ENCODE measurements around the gene SLC1A3. TPM values are rescaled to one million over a fixed set of nuclear protein-coding genes. Genes with fewer than 3 reads are reported as not detected.
A peak's percentile ranks its signal among the peaks of the same experiment; 100 is the strongest.

SLC1A3 gene
- total and polyA plus RNA-seq, 4 experiments from 2014 or later = 1.3 to 2.3 TPM; not detected in 2

DNA sequence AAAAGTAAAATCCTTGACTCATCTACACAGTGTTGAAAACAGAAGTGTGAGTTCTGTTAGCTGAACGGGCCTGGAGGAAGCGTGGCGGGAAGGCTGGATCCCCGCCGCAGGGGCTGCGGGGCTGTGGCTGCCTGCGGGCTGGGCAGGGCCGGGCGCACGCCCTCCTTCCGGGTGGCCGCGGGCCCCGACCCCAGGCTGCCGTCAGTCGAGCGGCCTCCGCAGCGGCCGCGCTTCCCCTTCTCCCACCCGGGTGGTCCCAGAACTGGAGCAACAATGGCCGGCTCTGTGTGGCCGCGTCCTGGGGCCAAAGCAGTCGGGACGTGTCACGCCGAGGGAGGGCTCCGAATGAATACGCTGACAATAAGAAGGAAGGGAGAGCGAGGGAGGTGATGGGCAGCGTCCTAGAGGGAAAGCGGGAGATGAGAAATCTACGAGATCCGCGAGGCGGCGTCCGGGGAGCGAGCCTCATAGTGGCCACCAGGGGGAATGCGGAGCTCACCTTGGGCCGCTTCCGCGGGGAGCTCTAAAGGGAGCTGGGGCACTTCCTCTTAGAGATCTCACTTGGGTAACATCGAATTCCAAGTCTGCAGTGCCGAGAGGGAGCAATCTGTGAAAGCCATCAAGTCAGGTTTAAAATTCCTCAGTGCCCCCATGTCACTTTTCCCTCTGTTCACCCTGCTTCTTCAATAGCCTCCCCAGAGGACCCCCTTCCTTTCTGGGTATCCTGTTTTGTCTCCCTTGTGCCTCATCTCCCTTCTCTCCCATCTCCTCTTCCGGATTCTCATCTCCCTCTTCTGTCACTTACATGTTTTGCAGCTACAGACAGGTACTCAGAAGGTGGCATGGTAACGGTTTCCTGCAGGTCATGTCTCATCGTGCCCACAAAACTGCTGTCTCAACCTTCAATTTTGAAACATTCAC is 83.9 kb downstream of the SLC1A3 start:
- CTCF ChIA-PET (ENCODE audit: partially characterized antibody) = interaction anchor here (0.6 to 2.9 kb wide), 23 partner anchors 10 to 349 kb away, joined by 3 to 28 read pairs (median 4); no protein-coding TSS in a partner anchor
- peak overlapping the region; percentile 74 to 89 (median 83) for H3K4me3 Mint-ChIP-seq
- DNase-seq = peak; percentile 28 to 62 (median 44)
- Histone ChIP-seq H3K27ac (ENCODE audit: low read depth, low read length) (no peak overlapping the region), H3K4me1 (ENCODE audit: insufficient read depth, low read length) (peaks cover 12% of the 10 kb centered on the region), H3K9me3 (ENCODE audit: control insufficient read depth in 1 of 2, low read length in 2 of 2) (no peaks in the 10 kb centered on the region), H3K36me3 (ENCODE audit: insufficient read depth, low read length) (no peaks in the 10 kb centered on the region), H3K4me3 (ENCODE audit: low read length in 2 of 2) (peak overlapping the region in 1 of 2 donors; percentile 60), H3K27me3 (ENCODE audit: insufficient read depth, low read length) (no peaks in the 10 kb centered on the region)
- H3K36me3 Mint-ChIP-seq = no peaks in the 10 kb centered on the region
- H3K27me3 Mint-ChIP-seq = peaks cover 9 to 22% of the 10 kb centered on the region in 2 donors
- POLR2A ChIA-PET (ENCODE audit: partially characterized antibody) = no interaction called here
- peaks cover 0 to 2% (median 0%) of the 10 kb centered on the region in 8 donors for H3K9me3 Mint-ChIP-seq
- peak overlapping the region in 3 of 7 donors; percentile 1 to 78 (median 24) for H3K27ac Mint-ChIP-seq
- intact Hi-C loops (cut with micrococcal nuclease) = loop anchor here (1.0 kb wide), 1 partner anchor 180 kb away; no protein-coding TSS in a partner anchor
- H3K4me1 Mint-ChIP-seq = peaks cover 6 to 13% (median 9%) of the 10 kb centered on the region in 4 donors

DNA sequence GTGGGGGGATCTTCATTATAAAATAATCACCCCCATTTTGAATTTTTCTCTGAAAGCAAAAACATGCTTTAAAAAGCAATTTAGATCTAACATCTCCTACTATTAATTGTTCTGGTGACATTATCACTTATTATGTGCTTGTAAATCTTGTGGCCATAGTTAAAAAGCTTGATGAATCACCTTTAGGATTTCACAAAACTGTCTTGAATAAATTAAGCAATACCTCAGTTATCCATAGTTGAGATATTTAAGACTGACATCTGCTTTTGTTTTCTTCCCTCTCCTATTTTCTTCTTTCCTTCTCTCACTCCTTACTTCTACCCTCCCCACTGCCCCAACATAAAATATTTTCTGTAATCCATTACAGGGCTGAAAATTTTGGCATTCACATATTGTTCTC is 84.8 kb downstream of the SLC1A3 start:
- no peak for DNase-seq
- Mint-ChIP-seq H3K9me3 (no peaks in the 10 kb centered on the region), H3K4me3 (peak overlapping the region in 2 of 8 donors; percentile 32 to 42), H3K4me1 (peaks cover 8 to 13% (median 11%) of the 10 kb centered on the region in 4 donors), H3K27ac (no peak overlapping the region), H3K27me3 (peaks cover 12 to 24% of the 10 kb centered on the region in 2 donors), H3K36me3 (no peaks in the 10 kb centered on the region)
- Histone ChIP-seq H3K4me1 (ENCODE audit: insufficient read depth, low read length) (peaks cover 12% of the 10 kb centered on the region), H3K27ac (ENCODE audit: low read depth, low read length) (no peak overlapping the region), H3K4me3 (ENCODE audit: low read length in 2 of 2) (no peak overlapping the region), H3K27me3 (ENCODE audit: insufficient read depth, low read length) (no peaks in the 10 kb centered on the region), H3K36me3 (ENCODE audit: insufficient read depth, low read length) (no peaks in the 10 kb centered on the region), H3K9me3 (ENCODE audit: control insufficient read depth in 1 of 2, low read length in 2 of 2) (no peaks in the 10 kb centered on the region)
- ChIA-PET POLR2A (ENCODE audit: partially characterized antibody) (no interaction called here), CTCF (ENCODE audit: partially characterized antibody) (interaction anchor here (1.0 to 2.9 kb wide), 9 partner anchors 9 to 183 kb away, joined by 3 to 28 read pairs (median 6); no protein-coding TSS in a partner anchor)
- intact Hi-C loops (cut with micrococcal nuclease) = no loop called here

DNA sequence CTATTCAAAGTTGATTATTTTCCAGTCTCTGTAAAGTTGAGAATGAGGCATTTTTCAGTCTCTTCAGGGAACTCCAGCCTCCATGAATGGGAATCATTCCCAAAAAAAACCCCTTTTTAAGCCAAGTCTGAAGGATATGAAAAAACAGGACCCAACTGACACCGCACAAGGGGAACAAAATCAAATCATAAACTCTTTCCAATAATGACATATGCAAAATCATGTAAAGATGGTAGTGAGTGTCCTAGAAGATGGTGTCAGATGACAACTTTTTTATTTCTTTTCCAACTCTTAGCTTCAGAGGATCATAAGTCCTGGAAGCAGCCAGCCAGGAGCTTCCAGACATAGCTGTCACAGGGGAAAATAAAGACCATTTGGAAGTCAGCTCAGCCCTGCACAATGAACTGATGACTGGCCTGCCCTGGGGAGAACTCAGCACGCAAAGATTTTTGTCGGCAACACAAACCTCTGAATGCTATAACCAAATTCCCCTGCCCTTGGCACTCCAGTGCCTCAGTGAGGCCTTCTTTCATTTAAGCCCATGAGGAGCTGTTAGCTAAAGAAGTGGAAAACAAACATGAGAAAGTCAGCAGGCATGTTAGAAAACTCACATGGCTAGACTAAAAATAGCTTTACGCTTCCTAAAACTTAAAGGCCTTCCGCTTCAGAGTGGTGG is 85.4 kb downstream of the SLC1A3 start:
- Mint-ChIP-seq H3K27ac (no peak overlapping the region), H3K27me3 (peaks cover 12 to 24% of the 10 kb centered on the region in 2 donors), H3K9me3 (no peaks in the 10 kb centered on the region), H3K4me1 (peaks cover 8 to 13% (median 11%) of the 10 kb centered on the region in 4 donors), H3K36me3 (no peaks in the 10 kb centered on the region), H3K4me3 (peak overlapping the region in 1 of 8 donors; percentile 39)
- DNase-seq = no peak
- POLR2A ChIA-PET (ENCODE audit: partially characterized antibody) = no interaction called here
- CTCF ChIA-PET (ENCODE audit: partially characterized antibody) = interaction anchor here (1.0 to 2.9 kb wide), 5 partner anchors 9 to 38 kb away, joined by 3 to 28 read pairs (median 5); no protein-coding TSS in a partner anchor
- Histone ChIP-seq H3K27ac (ENCODE audit: low read depth, low read length) (no peak overlapping the region), H3K36me3 (ENCODE audit: insufficient read depth, low read length) (no peaks in the 10 kb centered on the region), H3K4me3 (ENCODE audit: low read length in 2 of 2) (no peak overlapping the region), H3K9me3 (ENCODE audit: control insufficient read depth in 1 of 2, low read length in 2 of 2) (no peaks in the 10 kb centered on the region), H3K27me3 (ENCODE audit: insufficient read depth, low read length) (no peaks in the 10 kb centered on the region), H3K4me1 (ENCODE audit: insufficient read depth, low read length) (peaks cover 12% of the 10 kb centered on the region)
- intact Hi-C loops (cut with micrococcal nuclease) = no loop called here

DNA sequence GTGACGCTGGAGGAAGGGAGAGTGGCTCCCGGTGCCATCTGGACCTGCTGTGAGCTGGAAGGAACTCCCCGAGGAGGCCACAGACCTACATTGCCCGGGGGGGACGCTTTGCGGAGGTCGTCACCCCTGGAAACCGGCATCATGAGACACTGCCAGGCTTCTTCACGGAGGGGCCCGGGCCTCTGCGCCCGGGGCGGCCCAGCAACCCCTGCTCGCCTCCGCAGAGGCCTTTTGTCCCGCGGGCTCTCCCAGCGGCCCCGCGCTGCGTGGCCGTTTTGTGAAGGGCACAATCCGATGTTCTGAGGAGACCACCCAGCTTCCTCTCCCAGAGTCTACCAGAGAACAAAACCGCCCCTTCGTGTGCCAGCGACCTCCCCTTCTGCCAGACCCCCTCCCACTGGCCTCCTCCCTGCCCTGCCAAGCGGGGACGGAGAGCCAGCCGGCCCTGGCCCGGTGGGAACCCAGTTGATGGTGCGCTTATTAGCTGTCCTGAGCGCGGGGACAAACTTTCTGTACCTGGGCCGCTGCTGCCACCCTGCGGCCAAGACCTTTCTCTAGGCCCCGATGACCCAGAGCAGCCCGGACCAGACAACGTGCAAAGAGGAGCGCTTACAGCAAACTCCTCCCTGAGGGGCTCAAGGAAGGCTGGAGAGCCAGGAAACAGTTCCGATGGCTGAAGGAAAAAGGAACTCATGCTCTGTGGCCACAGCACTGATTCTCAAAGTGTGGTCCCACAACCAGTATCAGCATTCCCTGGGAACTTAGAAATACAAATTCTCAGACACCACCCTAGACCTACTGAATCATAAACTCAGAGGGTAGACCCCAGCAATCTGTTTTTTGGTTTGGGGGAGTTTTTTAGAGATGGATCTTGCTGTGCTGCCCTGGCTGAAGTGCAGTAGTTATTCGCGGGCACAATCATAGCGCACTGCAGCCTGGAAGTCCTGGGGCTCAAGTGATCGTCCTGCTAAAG is 86.7 kb downstream of the SLC1A3 start:
- no peaks in the 10 kb centered on the region for H3K9me3 ChIP-seq (ENCODE audit: control insufficient read depth in 1 of 2, low read length in 2 of 2)
- H3K9me3 Mint-ChIP-seq = no peaks in the 10 kb centered on the region
- DNase-seq = no peak
- ChIA-PET CTCF (ENCODE audit: partially characterized antibody) (interaction anchor here (1.0 to 1.3 kb wide), 3 partner anchors 14 to 614 kb away, joined by 3 read pairs; no protein-coding TSS in a partner anchor), POLR2A (ENCODE audit: partially characterized antibody) (no interaction called here)
- peaks cover 12 to 24% of the 10 kb centered on the region in 2 donors for H3K27me3 Mint-ChIP-seq
- intact Hi-C loops (cut with micrococcal nuclease) = no loop called here
- H3K36me3 Mint-ChIP-seq = no peaks in the 10 kb centered on the region
- H3K4me3 ChIP-seq (ENCODE audit: low read length in 2 of 2) = no peak overlapping the region
- no peaks in the 10 kb centered on the region for H3K27me3 ChIP-seq (ENCODE audit: insufficient read depth, low read length)
- H3K36me3 ChIP-seq (ENCODE audit: insufficient read depth, low read length) = no peaks in the 10 kb centered on the region
- peak overlapping the region in 1 of 8 donors; percentile 34 for H3K4me3 Mint-ChIP-seq
- peaks cover 12% of the 10 kb centered on the region for H3K4me1 ChIP-seq (ENCODE audit: insufficient read depth, low read length)
- peaks cover 8 to 13% (median 11%) of the 10 kb centered on the region in 4 donors for H3K4me1 Mint-ChIP-seq
- no peak overlapping the region for H3K27ac Mint-ChIP-seq
- no peak overlapping the region for H3K27ac ChIP-seq (ENCODE audit: low read depth, low read length)

DNA sequence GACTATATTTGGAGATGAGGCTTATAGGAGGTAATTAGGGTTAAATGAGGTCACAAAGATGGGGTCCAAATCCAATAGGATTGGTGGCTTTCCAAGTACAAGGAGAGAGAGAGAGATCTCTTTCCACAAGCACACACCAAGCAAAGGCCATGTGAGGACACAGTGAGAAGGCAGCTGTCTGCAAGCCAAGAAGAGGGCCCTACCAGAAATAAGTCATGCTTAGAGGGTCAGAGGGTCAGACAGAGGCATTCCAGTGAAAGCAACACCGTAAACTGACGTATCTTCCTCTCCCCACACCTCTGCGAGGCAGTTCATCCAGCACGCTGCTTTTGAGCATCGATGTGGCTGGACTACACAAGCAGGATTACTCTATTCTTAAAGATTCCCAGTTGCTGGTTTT is 87.9 kb downstream of the SLC1A3 start:
- no peaks in the 10 kb centered on the region for H3K9me3 Mint-ChIP-seq
- no peak for DNase-seq
- H3K36me3 Mint-ChIP-seq = no peaks in the 10 kb centered on the region
- CTCF ChIA-PET (ENCODE audit: partially characterized antibody) = interaction anchor here (1.3 kb wide), 1 partner anchor 25 kb away, joined by 3 read pairs; no protein-coding TSS in a partner anchor
- POLR2A ChIA-PET (ENCODE audit: partially characterized antibody) = no interaction called here
- H3K36me3 ChIP-seq (ENCODE audit: insufficient read depth, low read length) = no peaks in the 10 kb centered on the region
- no peaks in the 10 kb centered on the region for H3K9me3 ChIP-seq (ENCODE audit: control insufficient read depth in 1 of 2, low read length in 2 of 2)
- peaks cover 12% of the 10 kb centered on the region for H3K4me1 ChIP-seq (ENCODE audit: insufficient read depth, low read length)
- H3K4me3 ChIP-seq (ENCODE audit: low read length in 2 of 2) = no peak overlapping the region
- intact Hi-C loops (cut with micrococcal nuclease) = no loop called here
- H3K27ac ChIP-seq (ENCODE audit: low read depth, low read length) = no peak overlapping the region
- peaks cover 8 to 13% (median 10%) of the 10 kb centered on the region in 4 donors for H3K4me1 Mint-ChIP-seq
- peaks cover 10 to 20% of the 10 kb centered on the region in 2 donors for H3K27me3 Mint-ChIP-seq
- no peak overlapping the region for H3K27ac Mint-ChIP-seq
- H3K4me3 Mint-ChIP-seq = no peak overlapping the region
- H3K27me3 ChIP-seq (ENCODE audit: insufficient read depth, low read length) = no peaks in the 10 kb centered on the region

DNA sequence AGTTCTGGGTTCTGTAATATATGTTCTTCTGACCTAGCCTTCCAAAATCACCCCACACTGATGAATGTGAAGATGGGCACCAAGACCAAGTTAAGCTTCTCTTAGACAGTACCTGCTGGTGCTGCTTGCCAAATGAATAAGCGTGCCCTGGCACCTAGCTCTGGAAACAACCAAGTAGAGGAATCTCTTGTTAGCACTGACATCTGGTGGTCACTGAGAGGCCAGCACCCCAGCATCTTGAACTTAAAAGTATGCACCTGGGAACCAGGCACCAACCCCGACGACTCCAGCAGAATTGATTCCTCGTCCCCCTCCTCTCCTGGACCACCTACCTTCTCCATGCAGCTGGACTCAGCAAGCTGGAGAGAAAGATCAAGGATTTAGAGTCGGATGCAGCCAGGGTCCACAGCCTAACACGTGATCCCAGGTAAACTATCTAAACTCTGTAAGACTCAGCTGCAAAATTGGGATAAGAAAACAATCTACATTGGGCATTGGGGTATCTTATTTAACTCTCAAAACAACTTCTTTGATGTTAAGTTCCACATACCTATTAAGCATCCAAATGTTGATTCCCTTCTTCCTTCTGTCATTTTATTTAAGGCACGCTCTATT is 89.8 kb downstream of the SLC1A3 start:
- intact Hi-C loops (cut with micrococcal nuclease) = no loop called here
- peaks cover 0 to 4% (median under 1%) of the 10 kb centered on the region in 4 donors for H3K4me1 Mint-ChIP-seq
- H3K4me3 ChIP-seq (ENCODE audit: low read length in 2 of 2) = no peak overlapping the region
- no peaks in the 10 kb centered on the region for H3K36me3 Mint-ChIP-seq
- no peaks in the 10 kb centered on the region for H3K27me3 ChIP-seq (ENCODE audit: insufficient read depth, low read length)
- H3K4me3 Mint-ChIP-seq = no peak overlapping the region
- H3K9me3 ChIP-seq (ENCODE audit: control insufficient read depth in 1 of 2, low read length in 2 of 2) = no peaks in the 10 kb centered on the region
- DNase-seq = peak in 3 of 5 donors; percentile 10 to 37 (median 12)
- peaks cover 6 to 13% of the 10 kb centered on the region in 2 donors for H3K27me3 Mint-ChIP-seq
- H3K4me1 ChIP-seq (ENCODE audit: insufficient read depth, low read length) = no peaks in the 10 kb centered on the region
- ChIA-PET POLR2A (ENCODE audit: partially characterized antibody) (no interaction called here), CTCF (ENCODE audit: partially characterized antibody) (interaction anchor here (0.7 to 1.5 kb wide), 9 partner anchors 11 to 617 kb away, joined by 3 to 10 read pairs (median 3); no protein-coding TSS in a partner anchor)
- H3K9me3 Mint-ChIP-seq = no peaks in the 10 kb centered on the region
- H3K36me3 ChIP-seq (ENCODE audit: insufficient read depth, low read length) = no peaks in the 10 kb centered on the region
- no peak overlapping the region for H3K27ac ChIP-seq (ENCODE audit: low read depth, low read length)
- H3K27ac Mint-ChIP-seq = no peak overlapping the region

All from CD4-positive, alpha-beta memory T cell (primary cell).